H1 (cell line): Measurements from ENCODE around the gene PEX19. TPM values are rescaled to one million over a fixed set of nuclear protein-coding genes. Genes with fewer than 3 reads are reported as not detected.

ENCODE experiments used
- CHD7 ChIP-seq: fragments of 300-600 bp; sonication (generic); IDR thresholded peaks from 2 replicates; pipeline ENCODE4 v1.7.1; 2012; ENCODE audit warnings: low read length, moderate library complexity, mild to moderate bottlenecking, inconsistent platforms; ENCODE audit not compliant: insufficient replicate concordance
- CTCF ChIP-seq, 3 experiments: IDR thresholded peaks; 1 replicate in 2 of 3; 2 replicates in 1 of 3; pipeline versions ENCODE4 v1.5.1 to v1.6.1; 2011; ENCODE audit warnings: low read length in 3 of 3, mild to moderate bottlenecking in 3 of 3, inconsistent platforms in 2 of 3, low read depth in 1 of 3, moderate library complexity in 1 of 3; ENCODE audit not compliant: insufficient read depth in 1 of 3; ENCODE audit errors: control extremely low read depth in 1 of 3
- RAD21 ChIP-seq, 2 experiments: IDR thresholded peaks in 1 of 2; conservative IDR thresholded peaks in 1 of 2; 2 replicates each; pipeline ENCODE4 v1.6.1; 2011; ENCODE audit warnings: low read depth in 2 of 2, low read length in 2 of 2, improper control_type of control experiment in 1 of 2, inconsistent platforms in 1 of 2, mild to moderate bottlenecking in 1 of 2, moderate library complexity in 1 of 2
- SIRT6 ChIP-seq: IDR thresholded peaks from one replicate; pipeline ENCODE4 v1.7.1; 2012; ENCODE audit warnings: low read length, inconsistent platforms
- YY1 ChIP-seq: IDR thresholded peaks from 2 replicates; pipeline ENCODE4 v1.6.1; 2011; ENCODE audit warnings: low read depth, mild to moderate bottlenecking, low read length
- polyA plus RNA-seq, 7 experiments: library from polyadenylated mRNA; depleted of rRNA in 3 of 7; stranded (reverse) in 5 of 7; unstranded in 2 of 7; fragments of >200 nt in 5 of 7; fragments of 200-250 nt in 2 of 7; gene quantifications; 1 replicate in 5 of 7; 2 replicates in 1 of 7; 4 replicates in 1 of 7; pipeline versions ENCODE4 v1.2.1 to v1.2.3, GENCODE V29; 2011 to 2013; ENCODE audit warnings: missing spikeins in 2 of 7, mixed read lengths in 2 of 7
- total RNA-seq: library from RNA; stranded (reverse); fragmentation: NEBNext Ultra II Directional; extraction: Animal tissue kit (Norgen Biotek cat#: 25700); gene quantifications from 2 replicates; pipeline ENCODE4 v1.2.1, GENCODE V29; 2021

The PEX19 gene
- total and polyA plus RNA-seq, 2 of the 8 experiments (the other 6 are each of a cell fraction or from before 2014, with no cell fraction given), result 50.4 to 80.2 TPM

GRCh38 chr1:160282807-160283206 is 2.1 kb downstream of the PEX19 start (continued):
- no peak for TF ChIP-seq CHD7
- TF ChIP-seq YY1, result no peak
- peak in 1 of 2 experiments; percentile 25; a peak in 1 of 4 replicates for TF ChIP-seq RAD21 (IDR thresholded peaks at IDR 0.05 in 1 of 2, conservative IDR thresholded peaks at IDR 0.05 in 1 of 2; ENCODE audit: low read depth in 2 of 2, low read length in 2 of 2)
- TF ChIP-seq CTCF (IDR thresholded peaks at IDR 0.05; ENCODE audit: control extremely low read depth in 1 of 3, insufficient read depth in 1 of 3, low read depth in 1 of 3, low read length in 3 of 3), result peak; percentile 16 to 34 (median 17); a peak in 3 of 4 replicates
- TF ChIP-seq SIRT6, result no peak
